GM19467 (cell line): ENCODE measurements around the gene EVC.
"Not testable (repeated sequence)": the region's sequence is repeated elsewhere in the genome, so short reads cannot be mapped to it uniquely, and the experiment has no call there.

ENCODE experiments used
- ATAC-seq: cut with Tn5 transposase; IDR thresholded peaks from one replicate; pipeline ENCODE4 v1.9.1; 2021; ENCODE audit warnings: mild to moderate bottlenecking, moderate library complexity; ENCODE audit not compliant: unreplicated experiment

EVC gene

DNA sequence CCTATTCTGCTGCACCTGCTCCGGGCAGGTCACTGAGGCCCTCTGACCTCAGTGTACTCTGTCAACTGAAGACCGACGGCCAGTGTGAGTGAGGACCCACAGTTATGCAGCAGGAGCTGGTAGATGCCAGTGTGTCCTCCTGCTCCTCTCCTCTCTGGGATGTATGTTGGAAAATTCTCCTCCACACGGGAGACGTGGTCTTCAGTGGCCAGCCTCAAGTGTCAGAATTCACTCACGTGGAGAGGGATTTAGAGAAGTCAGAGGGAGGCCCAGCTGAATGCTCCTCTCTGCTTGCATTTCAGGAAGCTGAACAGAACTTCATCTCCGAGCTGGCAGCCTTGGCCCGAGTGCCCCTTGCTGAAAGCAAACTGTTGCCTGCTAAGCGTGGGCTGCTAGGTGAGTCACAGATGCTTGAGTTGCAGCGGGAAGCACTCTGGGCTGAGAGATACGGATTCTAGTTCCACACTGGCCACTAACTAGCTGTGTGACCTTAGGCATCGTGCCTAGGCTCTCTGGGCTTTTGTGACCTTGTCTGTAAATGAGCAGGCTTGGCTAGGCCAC, 98.3 kb downstream of the EVC start:
- no peak for ATAC-seq

DNA sequence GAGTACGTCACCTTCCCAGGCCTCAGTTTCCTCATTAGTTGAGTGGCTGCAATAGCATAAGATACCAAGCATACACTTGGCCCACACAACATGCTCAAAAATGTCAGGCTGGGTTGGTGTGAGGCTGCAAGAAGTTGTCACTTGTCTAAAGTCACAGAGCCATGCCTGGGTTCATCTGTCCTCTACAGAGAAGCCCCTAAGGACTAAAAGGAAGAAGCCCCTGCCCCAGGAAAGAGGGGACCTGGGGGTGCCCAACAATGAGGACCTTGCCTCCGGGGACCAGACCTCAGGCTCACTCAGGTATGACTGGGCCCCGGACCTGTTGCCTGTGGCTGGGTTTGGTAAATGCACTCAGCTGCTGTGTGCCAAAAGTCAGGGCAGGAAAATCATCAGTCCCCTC, 99.2 kb downstream of the EVC start:
- no peak for ATAC-seq

DNA sequence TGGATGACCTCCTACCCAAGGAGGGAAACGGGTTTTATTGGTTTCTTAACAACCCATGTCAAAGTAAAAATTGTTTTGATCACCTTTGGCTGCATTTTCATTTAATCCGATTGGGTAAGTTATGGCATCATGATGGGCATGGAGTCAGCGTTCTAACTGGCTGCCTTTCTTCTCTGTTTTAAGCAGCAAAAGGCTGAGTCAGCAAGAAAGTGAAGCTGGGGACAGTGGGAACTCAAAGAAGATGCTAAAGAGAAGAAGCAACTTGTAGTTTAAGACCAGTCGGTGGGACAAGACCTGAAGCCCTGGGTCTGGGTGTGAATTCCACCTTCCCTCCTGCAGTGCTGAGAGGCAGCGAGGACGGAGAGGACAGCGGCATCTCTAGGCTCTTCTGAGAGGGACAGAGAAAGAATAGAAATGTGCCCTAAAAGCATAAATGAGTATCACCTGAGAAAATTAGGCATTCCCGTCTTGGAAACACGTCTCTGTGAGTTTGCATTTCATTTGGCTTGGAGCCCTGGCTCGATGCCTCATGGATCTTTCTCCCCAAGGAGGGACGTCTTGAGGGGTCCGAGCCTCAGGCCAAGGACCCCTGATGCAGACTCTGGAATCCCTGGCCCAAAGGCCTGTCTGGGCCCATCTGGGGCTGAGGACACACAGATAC, 99.9 kb downstream of the EVC start:
- ATAC-seq: no peak

DNA sequence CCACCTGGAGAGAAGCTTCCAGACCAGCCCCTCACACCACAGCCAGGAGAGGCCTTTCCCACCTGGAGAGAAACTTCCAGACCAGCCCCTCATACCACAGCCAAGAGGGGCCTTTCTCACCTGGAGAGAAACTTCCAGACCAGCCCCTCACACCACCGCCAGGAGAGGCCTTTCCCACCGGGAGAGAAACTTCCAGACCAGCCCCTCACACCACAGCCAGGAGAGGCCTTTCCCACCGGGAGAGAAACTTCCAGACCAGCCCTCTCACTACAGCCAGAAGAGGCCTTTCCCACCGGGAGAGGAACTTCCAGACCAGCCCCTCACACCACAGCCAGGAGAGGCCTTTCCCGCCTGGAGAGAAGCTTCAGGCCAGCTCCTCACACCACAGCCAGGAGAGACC, 101.1 kb downstream of the EVC start:
- not testable (repeated sequence) for ATAC-seq

DNA sequence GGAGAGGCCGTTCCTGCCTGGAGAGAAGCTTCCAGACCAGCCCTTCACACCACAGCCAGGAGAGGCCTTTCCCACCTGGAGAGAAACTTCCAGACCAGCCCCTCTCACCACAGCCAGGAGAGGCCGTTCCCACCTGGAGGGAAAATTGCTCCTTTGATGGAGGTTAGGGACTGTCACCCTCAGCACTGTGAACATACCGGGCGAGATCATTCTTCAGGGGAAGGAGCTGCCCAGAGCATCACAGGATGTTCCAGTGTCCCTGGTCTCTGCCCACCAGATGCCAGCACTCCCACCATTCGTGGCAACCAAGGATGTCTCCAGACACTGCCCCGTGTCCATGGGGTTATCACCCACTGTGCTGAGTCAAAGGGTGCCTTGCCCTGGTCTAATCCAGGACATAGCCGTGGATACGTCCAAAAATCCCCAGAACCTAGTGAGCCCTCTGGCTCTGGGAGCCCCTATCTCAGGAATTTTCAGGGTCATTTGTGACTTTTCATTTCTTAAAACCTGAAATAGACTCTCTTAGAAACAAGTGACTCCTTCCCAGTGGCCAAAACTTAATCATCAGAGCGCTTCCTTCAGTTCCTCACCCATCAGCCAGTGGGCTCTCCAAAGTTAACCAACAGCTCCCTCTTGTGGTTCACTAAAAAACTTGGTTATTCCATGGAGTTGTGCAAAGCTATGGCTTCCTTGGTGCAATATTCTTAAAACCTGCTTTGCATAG, 101.7 kb downstream of the EVC start:
- no peak for ATAC-seq

DNA sequence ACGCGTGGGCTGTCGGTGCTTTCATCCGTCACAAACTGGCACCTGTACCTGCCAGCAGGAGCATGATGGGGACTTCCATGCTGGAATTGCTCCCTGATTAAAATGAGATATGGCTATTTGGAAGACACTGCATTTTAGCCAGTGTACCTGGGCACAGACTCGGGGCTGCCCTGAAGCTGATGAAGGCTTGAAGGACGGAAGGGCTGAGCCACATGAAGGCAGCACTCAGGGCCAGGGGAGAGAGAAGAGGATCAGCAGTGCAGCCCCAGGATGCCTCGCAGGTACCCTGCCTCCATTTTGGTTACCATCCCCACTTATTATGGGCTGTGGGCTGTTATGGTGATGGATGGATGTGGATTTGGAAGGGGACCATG, 102.9 kb downstream of the EVC start:
- ATAC-seq: no peak

DNA sequence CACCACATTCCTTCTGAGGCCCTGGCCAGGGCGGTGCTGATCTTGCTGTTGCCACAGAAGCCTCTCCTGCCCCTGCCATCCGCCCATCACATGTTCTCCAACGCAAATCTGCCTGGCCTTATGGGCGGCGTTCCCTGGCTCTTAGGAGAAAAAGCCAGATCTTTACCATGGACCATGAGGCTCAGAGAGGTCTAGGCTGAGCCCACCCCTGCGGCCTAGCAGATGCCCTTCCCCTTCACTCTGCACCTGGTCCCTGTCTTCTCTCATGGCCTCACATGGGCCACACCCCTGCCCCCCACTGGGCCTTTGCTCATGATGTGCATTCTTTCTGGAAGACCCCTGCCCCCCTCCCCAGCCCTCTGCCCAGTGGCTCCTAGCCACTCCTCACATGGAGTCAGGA, 103.4 kb downstream of the EVC start:
- no peak for ATAC-seq

DNA sequence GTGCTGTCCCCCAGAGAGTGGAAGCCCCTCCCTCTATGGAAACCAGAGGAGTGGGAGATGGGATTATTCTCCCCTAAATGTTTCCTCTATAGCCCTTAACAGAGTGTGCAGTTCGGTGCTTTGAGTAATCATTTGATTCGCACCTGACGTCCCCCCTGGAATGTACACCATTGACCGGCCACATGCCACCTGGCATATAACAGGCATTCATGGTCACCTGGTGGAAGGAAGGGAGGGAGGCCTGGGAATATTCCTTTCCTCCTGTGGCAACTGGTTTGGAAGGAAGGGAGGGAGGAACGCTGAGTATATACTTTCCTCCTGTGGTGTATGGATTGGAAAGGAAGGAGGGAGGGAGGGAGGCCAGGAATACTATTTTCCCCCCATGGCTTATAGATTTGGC, 104.6 kb downstream of the EVC start:
- no peak for ATAC-seq

DNA sequence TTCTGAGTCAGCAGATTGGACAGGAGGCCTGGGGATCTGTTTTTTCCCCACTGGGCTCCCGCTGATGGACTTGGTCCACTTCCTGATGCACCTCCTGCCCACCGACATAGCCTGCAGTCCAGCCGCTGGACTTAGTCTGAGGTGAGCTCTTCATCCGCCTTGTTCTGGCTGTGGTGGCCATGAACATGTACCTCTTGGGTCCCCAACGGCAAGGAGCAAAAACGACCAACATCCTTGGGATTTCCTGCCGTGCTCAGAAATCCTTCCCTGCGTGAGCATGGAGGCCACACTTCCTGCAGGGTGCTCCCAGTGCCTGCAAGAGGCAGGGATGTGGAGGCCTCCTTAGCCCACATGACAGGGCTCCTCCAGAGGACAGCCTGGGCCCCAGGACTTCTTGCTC, 105.1 kb downstream of the EVC start:
- no peak for ATAC-seq

DNA sequence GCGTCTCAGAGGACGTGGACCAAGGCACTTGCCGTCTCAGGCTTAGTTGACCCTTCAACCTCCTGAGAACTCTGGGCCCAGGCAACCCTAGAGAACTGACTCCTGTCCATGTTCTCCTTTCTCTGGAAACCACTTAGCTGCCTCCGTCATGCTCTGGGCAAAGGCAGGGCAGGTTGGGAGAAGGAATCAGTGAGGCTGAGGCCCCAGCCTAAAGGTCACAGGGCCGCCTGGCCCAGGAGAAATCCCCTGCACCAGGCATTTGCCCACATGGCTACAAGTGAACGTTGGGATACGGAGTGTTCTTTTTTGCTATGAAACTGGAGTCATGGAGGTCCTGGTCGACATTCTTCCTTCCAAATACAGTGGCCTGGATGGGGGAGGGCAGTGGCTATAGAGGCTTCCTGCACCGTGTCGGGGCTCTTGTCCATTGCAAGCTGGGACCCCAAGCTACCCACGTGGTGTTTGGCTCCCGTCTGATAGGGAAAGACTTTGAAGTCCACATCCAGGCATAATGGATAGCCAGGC, 105.9 kb downstream of the EVC start:
- ATAC-seq: no peak

DNA sequence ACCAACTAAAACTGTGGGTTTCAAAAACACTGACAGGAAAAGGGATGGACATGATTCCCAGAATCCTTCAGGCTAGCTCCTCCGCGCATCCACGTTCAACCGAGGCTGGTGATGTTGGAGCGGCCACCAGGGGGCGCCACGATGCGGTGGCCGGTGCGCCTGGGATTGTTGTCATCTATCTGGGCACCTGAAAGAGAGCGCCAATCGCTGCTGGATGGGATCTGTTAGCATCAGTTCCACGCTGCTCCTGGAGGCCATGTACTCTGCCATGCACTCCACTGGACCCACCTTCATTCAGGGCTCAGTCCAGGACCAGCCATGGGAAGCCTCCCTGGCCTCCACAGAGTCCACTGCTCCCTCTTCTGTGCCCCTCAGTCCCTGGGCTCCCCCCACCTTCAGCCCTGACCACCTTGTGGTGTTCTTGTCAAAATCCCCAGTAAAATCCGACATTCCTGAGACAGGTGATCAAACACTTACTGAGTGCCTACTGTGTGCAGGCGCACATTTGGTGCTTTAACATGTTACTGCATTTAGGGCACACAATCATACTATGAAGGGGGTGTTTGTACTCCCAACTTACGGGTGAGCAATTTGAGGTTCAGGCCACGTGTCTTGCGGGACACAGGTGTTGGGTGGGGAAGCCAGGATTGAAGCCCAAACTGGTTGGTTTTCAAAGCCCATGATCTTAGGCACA, 110.8 kb downstream of the EVC start:
- no peak for ATAC-seq

DNA sequence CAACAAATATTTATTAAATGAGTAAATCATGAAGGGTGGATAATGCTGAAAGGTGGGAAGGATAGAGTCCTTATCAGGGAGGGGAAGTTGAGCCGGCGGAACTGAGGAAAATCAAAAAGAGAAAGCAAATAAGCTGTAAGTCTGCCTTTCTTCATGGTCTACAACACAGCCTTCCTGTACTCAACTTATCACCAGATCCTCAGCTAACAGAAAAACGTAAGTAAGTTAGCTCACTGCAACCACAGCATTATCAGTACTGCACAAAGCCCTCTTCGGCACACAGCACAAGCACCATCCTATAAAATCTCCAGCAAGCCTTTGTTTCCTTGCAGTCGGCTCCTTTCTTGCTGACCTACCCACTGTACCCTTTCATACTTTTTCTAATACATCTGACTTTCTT, 111.6 kb downstream of the EVC start:
- no peak for ATAC-seq

DNA sequence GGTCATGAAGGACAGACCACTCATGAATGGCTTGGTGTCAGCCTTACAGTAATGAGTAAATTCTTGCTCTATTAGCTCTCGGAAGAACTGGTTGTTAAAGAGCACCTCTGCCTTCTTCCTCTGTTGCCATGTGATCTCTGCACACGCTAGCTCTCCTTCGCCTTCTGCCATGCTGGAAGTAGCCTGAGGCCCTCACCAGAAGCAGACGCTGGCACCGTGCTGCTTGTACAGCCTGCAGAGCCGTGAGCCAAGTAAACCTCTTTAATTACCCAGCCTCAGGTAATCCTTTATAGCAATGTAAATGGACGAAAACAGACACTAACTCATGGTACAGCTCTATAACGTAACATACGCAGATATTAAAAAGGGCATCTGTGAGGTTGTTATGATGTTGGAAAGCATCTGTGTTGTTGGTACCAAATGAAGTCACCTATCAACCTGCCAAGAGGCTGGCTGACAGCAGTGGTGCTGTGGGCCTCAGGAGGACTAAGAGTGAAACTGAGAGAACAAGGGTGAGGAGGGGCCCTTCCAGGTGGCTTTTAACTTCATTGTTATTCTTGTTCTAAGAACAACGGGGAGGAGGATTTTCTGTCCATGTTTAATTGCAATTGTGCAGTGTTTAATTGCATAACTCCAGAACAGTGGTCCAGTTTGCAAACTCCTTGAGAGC, 112.7 kb downstream of the EVC start:
- ATAC-seq: no peak

DNA sequence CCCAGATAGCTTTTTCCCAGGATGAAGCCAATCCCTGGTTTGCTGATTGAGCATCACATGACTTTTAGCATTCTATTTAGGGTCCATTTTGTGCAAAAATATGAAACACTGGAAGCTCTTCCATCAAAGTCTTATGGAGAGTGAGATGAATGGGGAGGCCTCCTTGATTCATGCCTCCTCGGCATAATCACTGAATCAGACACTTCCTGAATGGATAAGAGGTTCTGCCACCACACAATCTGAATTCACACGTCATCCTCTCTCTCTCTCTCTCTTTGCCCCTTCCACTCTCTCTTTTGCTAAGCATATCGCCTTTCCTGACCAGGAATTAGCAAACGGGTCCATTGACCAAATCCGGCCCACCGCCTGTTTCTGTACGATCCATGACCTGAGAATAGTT, 113.2 kb downstream of the EVC start:
- ATAC-seq: no peak

DNA sequence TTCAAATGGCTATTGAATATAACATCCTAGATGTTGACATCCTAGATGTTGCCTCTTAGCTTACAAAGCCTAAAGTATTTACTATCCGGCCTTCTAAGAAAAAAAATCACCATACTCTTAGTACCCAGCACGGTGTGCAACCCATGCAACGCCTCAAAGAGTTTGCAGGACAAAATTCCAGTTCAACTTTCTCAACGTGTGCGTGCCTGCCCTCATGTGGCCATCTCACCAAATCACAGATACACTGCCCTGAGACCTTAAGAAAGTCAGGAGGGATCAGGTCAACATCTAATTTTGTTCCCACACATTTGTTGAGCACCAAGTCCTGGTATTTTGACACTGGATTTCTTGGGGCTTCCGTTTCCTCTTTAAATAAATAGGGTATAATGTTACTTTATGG, 113.6 kb downstream of the EVC start:
- ATAC-seq: no peak

DNA sequence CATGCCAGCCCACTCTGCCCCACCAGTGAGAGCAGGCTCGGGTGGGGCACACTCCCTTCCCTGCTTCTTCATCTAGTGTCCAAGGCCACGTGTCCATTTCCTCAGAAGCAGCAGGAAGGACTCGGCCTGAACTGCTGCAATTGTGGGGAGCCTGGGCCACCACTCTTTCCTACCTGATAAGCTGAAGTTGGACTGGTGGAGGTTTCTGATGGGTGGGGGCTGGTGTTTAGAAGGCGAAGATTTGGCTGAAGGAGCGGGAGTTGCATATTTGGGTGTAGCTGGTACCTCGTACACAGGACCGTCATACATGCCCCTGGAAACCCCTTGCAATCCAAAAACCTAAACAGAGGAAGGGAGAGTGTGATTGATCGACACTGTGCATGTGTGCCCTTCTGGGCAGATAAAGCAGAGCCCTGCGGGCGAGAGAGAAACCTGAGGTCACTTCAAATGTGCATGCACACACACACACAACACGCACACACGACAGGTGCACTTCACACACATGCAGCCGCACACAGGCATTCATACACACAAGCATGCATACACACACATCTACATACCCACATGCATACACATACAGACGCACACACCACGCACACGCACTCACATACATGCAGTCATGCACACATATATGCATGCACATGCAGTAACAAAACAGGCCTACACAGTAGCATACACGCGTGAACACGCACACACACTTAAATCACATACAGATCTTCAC, 114.5 kb downstream of the EVC start:
- ATAC-seq: no peak

DNA sequence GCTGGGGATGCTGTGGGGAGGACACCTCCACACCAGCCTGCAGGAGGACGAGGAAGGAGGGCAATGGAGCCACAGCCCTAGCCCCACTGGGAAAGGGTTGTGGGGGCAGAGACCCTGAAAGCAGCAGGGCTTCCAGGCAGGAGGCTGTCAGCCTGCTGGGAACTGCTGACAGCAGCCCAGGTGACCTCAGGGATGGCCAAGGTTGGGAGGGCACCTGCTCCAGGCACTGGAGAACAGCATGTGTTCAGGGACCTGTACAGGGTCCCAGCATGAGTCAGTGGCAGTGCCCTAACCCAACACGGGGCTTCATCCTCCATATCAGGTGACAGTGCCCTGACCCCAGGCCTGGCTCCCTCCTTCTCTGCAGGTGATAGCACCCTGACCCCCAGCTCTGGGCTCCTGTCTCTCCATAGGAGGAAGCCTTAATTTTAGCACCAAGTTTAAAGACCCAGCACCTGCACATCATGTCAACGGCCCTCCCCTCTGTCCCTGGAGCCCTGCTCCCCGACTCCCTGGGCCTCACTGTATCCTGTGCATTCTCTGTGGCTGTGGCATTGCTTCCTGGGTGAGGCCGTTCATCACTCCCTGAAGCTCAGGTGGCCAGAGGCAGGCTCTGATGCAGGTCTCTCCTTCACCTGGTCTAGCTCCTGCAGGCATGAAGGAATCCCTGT, 115.6 kb downstream of the EVC start:
- ATAC-seq: no peak

DNA sequence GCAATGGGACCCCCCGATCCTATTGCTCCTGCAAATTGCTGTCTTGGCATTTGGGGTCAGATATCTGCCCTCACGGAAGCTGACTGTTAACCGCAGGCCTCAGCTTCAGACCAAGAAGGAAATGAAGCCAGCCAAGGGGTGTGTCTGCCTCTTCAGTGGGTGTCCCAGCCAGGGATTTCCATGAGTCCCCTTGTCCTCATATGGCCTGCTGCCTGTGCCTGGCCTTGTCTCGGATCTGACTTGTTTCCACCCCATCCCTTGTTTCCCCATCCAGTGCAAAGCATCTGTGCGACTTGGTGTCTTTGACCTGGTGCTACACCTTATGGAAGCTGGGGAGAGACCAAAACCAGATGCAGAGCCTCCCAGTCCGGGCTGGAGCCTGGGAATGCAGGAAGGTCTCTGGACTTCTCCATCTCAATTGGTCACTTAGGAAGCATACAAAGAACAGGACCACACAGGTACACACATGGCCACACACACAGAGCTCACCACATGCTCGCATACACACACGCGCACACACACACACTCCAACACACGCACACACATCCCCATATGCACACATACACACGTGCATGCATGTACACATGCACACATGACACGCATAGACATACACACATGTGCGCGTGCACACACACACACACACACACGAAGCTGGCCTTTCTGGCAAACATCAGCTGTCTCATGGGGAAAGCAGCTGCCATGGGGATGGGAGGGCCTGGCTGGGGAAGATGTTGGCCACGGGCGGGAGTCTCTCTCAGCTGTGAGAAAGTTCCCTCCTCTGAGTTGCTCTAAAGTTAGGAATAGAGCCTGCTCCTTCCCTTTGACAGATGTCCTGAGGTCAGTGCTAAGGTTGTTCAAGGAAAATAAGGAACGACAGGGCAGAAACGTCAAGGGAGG, 116.4 kb downstream of the EVC start:
- ATAC-seq: no peak

DNA sequence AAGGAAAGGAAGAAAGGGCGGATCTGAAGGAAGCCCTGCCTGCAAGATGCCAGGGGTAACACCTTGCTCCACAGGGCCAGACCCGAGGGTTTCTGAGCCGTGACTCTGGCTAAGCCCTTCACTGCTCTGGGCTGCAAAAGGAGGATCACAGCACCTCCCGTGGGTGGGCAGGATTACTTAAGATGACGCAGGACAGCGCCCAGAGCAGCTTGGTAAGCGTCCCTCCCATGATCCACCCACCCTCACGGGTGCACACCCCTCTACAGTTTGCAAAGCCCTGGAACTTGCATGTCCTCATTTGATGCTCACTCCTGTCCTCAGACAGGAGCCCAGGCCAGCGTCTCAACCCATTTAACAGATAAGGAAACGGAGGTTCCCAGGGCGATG, 117.0 kb downstream of the EVC start:
- no peak for ATAC-seq
